ENCODE data around the gene WDFY3.

DNA sequence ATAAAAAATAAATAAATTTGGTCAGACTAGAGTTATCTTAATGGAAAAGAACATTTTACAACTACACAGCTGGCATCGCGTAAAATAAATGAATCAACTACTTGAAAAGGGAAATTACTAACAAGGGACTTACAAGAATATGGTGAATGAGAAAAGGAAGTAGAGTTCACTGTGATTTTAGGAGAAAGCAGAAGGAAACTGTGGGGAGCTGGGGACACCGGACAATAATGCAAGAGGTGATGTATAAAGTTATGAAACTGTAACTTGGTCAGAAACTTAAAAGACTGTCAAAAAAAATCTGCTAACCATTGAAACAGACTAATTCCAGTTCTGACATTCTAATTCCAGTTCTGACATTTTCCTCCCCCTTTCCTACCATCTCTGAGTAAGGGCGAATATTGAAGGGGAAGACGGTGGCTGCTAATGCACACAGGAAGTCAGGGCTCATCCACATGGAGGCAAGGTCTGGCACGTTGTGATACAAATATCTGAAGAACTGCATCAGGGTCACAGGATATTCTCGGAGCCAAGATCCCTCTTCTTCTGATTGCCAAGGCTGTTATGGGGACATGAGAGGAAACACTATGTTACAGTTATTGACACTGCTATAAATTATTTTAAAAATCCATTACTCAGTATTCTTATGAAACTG is 213.0 kb downstream of the WDFY3 start:
- TF ChIP-seq CTCF (IDR thresholded peaks at IDR 0.05) (no peak), SMC3 (IDR thresholded peaks at IDR 0.05; ENCODE audit: low read depth, low read length) (no peak), USF2 (IDR thresholded peaks at IDR 0.05; ENCODE audit: borderline replicate concordance, low read depth, low read length) (no peak), MXI1 (IDR thresholded peaks at IDR 0.05; ENCODE audit: low read depth, low read length) (no peak), YY1 (IDR thresholded peaks at IDR 0.05; ENCODE audit: low read depth) (no peak), RAD21 (IDR thresholded peaks at IDR 0.05; ENCODE audit: low read length) (no peak), JUND (IDR thresholded peaks at IDR 0.05) (no peak), ZBTB33 (IDR thresholded peaks at IDR 0.05; ENCODE audit: borderline replicate concordance, low read depth) (no peak), FOSL2 (IDR thresholded peaks at IDR 0.05; ENCODE audit: borderline replicate concordance, low read depth) (no peak)
- TF ChIP-seq, protein P1, sequence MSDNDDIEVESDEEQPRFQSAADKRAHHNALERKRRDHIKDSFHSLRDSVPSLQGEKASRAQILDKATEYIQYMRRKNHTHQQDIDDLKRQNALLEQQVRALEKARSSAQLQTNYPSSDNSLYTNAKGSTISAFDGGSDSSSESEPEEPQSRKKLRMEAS (IDR thresholded peaks at IDR 0.05; ENCODE audit: low read depth), result no peak

Measured in SK-N-SH (cell line).